ENCODE measurements around the gene ZBED5.

ZBED5 gene

GRCh38 chr11:10818594-10818993, 39.3 kb downstream of the ZBED5 start:
- DNase-seq (ENCODE audit: low read depth): no peak
- no peak overlapping the region for H3K4me3 ChIP-seq (ENCODE audit: low read length)
- TF ChIP-seq, protein P1, sequence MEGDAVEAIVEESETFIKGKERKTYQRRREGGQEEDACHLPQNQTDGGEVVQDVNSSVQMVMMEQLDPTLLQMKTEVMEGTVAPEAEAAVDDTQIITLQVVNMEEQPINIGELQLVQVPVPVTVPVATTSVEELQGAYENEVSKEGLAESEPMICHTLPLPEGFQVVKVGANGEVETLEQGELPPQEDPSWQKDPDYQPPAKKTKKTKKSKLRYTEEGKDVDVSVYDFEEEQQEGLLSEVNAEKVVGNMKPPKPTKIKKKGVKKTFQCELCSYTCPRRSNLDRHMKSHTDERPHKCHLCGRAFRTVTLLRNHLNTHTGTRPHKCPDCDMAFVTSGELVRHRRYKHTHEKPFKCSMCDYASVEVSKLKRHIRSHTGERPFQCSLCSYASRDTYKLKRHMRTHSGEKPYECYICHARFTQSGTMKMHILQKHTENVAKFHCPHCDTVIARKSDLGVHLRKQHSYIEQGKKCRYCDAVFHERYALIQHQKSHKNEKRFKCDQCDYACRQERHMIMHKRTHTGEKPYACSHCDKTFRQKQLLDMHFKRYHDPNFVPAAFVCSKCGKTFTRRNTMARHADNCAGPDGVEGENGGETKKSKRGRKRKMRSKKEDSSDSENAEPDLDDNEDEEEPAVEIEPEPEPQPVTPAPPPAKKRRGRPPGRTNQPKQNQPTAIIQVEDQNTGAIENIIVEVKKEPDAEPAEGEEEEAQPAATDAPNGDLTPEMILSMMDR (conservative IDR thresholded peaks at IDR 0.05; ENCODE audit: low read depth, low read length): no peak

- TF ChIP-seq, protein P1 (conservative IDR thresholded peaks at IDR 0.05; ENCODE audit: low read depth, low read length): no peak
- DNase-seq (ENCODE audit: low read depth): no peak
- H3K4me3 ChIP-seq (ENCODE audit: low read length): no peak overlapping the region
These were observed 43.9 kb downstream of the ZBED5 start for GRCh38 chr11:10813945-10814344.

DNA sequence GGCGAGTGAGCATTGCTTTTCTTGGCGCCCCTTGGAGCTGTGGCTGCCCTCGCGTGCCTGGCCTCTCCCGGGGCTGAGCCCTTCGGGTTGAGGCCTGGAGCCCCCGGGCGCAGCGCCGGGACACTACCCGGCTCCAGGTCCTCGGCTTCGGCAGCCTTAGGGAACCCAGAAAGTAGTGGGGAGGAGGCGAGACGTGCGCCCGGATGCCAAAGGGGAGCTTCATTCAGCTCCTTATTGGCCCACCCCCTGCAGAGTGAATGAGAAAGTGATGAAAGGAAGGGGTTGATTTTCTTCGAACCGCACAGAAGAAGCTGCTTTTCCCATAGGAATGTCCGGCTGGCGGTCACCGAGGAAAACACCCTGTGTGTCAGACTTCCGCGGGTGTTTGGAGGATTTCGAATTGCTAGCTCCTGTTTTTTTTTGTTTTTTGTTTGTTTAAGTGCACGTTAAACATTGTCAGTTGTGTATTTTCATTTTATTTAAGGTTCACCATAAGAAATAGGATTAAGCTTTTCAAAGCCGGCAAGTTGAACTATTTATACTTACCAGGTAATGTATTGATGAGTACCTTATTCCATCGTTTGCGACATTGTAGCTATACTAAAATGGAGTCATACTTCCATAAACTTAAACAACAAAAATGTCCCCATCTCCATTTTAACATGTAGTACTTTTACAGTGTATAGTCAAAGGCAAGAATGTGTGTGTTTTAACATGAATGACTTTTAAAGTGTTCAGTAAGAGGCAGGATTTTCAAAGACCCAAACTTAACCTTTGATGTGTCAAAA, 48.3 kb downstream of the ZBED5 start:
- no peak for DNase-seq (ENCODE audit: low read depth)
- peak overlapping the region; percentile 80 for H3K4me3 ChIP-seq (ENCODE audit: low read length)
- TF ChIP-seq, protein P1 (conservative IDR thresholded peaks at IDR 0.05; ENCODE audit: low read depth, low read length): no peak

- peak within 1 kb of the TSS; percentile 80 for H3K4me3 ChIP-seq (ENCODE audit: low read length)
- DNase-seq (ENCODE audit: low read depth): peak; percentile 96
- TF ChIP-seq, protein P1 (conservative IDR thresholded peaks at IDR 0.05; ENCODE audit: low read depth, low read length): no peak
These were observed 49.1 kb downstream of the ZBED5 start, which contains the start of gene EIF4G2 for GRCh38 chr11:10808553-10809372. Gene EIF4G2 (minus strand): TSS chr11:10808926.

DNA sequence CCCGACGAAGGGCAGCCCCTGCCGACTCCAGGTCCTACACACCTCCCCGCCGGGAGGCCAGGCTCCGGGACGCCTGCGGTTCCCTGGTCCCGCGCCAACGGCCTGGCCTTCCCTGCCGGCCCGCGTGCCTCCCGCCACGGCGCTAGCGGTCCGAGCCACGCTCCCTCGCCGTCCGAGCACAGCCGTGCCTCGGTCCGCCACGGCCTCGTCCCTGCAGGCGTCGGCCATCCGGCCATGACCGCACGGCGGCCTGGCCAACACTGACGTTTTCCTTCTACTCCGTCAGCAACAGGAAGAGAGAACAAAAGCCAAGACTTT, 49.7 kb downstream of the ZBED5 start:
- no peak for DNase-seq (ENCODE audit: low read depth)
- H3K4me3 ChIP-seq (ENCODE audit: low read length): peak overlapping the region; percentile 80
- TF ChIP-seq, protein P1 (conservative IDR thresholded peaks at IDR 0.05; ENCODE audit: low read depth, low read length): no peak

DNA sequence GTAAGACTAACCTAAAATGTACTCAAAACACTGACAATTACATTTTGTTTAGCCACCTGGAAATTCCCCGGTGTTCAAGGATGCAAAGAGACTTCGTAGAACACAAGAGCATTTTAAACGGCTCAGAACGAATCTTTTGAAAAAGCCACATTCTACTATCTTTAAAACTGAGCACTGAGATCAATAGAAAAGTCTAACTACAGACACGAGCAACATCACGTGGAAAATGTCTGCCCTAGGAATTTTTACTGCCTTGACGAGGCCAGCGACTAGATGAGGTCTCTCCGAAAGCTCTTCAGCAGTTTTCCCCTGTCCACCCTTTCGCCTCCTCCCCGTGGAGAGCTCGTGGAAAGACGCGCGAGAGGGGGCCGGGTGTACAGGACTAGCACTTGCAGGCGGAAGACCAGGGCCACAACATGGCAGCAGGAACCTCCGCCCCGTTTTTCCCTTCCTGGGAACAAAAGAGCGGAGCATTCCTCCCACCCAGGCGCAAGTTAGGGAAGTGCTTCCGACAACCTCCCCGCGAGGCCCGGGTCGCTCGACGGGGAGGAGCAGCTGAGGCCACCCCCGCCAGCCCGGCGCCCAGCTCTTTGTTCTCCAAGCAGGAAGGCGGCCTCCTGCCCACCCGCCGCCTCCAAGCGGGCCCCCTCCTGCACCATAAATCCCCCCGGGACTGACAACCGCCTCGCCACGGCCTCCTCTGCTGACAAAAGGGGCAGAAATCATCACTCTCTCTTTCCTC, 50.2 kb downstream of the ZBED5 start:
- DNase-seq (ENCODE audit: low read depth): no peak
- H3K4me3 ChIP-seq (ENCODE audit: low read length): peak overlapping the region; percentile 80
- TF ChIP-seq, protein P1 (conservative IDR thresholded peaks at IDR 0.05; ENCODE audit: low read depth, low read length): no peak
